Calu3 (cell line): Measurements from ENCODE around the gene PDE9A. TPM values are rescaled to one million over a fixed set of nuclear protein-coding genes. Genes with fewer than 3 reads are reported as not detected.
A peak's percentile ranks its signal among the peaks of the same experiment; 100 is the strongest.

Source experiments
- Bru-seq: library from RNA; stranded (reverse); fragments of 400-500 nt; gene quantifications from one replicate; lab custom pipeline; 2021; lab: Mats Ljungman, UMichigan
- BruChase-seq, 2 experiments: library from RNA; stranded (reverse); fragments of 400-500 nt; gene quantifications; one replicate each; lab custom pipeline; 2021; lab: Mats Ljungman, UMichigan
- BruUV-seq: library from RNA; stranded (reverse); fragments of 400-500 nt; replicated peaks from 2 replicates; lab custom pipeline; 2021; lab: Mats Ljungman, UMichigan
- CTCF ChIA-PET: fragments of 300-600 bp; sonication (Branson Sonifier 250); formaldehyde crosslinking; loops from one replicate; lab custom pipeline; 2022; ENCODE audit warnings: antibody characterized with exemption; lab: Charles Lee
- DNase-seq: peaks from one replicate; pipeline ENCODE4 v3.0.0; 2022
- H3K27ac Mint-ChIP-seq: one replicate; pipeline ENCODE4 v1.8.0; 2022; ENCODE audit warnings: mixed read lengths; ENCODE audit not compliant: unreplicated experiment
- H3K27me3 Mint-ChIP-seq: one replicate; pipeline ENCODE4 v1.8.0; 2022; ENCODE audit warnings: mixed read lengths; ENCODE audit not compliant: unreplicated experiment
- H3K36me3 Mint-ChIP-seq: one replicate; pipeline ENCODE4 v1.8.0; 2022; ENCODE audit warnings: mild to moderate bottlenecking, moderate library complexity, mixed read lengths; ENCODE audit not compliant: insufficient read depth, unreplicated experiment
- H3K4me1 Mint-ChIP-seq: one replicate; pipeline ENCODE4 v1.8.0; 2022; ENCODE audit warnings: mild to moderate bottlenecking, low read depth, mixed read lengths; ENCODE audit not compliant: unreplicated experiment
- H3K4me3 Mint-ChIP-seq: one replicate; pipeline ENCODE4 v1.8.0; 2022; ENCODE audit warnings: mild to moderate bottlenecking, low read depth, moderate library complexity, mixed read lengths; ENCODE audit not compliant: unreplicated experiment
- H3K9me3 Mint-ChIP-seq: one replicate; pipeline ENCODE4 v1.8.0; 2022; ENCODE audit warnings: low read depth, mixed read lengths; ENCODE audit not compliant: unreplicated experiment
- intact Hi-C: fragments of 100-400 bp; cut with micrococcal nuclease; formaldehyde crosslinking; loops from one replicate; pipeline ENCODE4 v1.10.0; 2022; ENCODE audit not compliant: unreplicated experiment
- long read RNA-seq: library from polyadenylated mRNA; stranded (forward); transcript quantifications from one replicate; pipeline ENCODE4 v2.0.0, GENCODE V29; 2022
- total RNA-seq: library from RNA; stranded (reverse); gene quantifications from 2 replicates; pipeline ENCODE4 v1.2.3, GENCODE V29; 2022
- TF ChIP-seq, protein P1 (sequence below): fragments of 200-600 bp; IDR thresholded peaks from one replicate; pipeline ENCODE4 v1.8.0; 2022; ENCODE audit warnings: antibody characterized with exemption; ENCODE audit not compliant: unreplicated experiment

The PDE9A gene
- total RNA-seq, result 10.9 and 14.3 TPM in 2 replicates
- percentile 56 among the genes with signal in this experiment for Bru-seq, nascent RNA
- percentile 48 among the genes with signal in this experiment for BruChase-seq, experiment 1, labeled RNA remaining after a 6-hour chase
- BruChase-seq, experiment 2, labeled RNA remaining after a 2-hour chase, result percentile 45 among the genes with signal in this experiment
- long read RNA-seq, partial matches to known transcripts, result 11 of 15 reads
- long read RNA-seq, other reads (novel, unspliced or antisense), result 2 of 15 reads

DNA sequence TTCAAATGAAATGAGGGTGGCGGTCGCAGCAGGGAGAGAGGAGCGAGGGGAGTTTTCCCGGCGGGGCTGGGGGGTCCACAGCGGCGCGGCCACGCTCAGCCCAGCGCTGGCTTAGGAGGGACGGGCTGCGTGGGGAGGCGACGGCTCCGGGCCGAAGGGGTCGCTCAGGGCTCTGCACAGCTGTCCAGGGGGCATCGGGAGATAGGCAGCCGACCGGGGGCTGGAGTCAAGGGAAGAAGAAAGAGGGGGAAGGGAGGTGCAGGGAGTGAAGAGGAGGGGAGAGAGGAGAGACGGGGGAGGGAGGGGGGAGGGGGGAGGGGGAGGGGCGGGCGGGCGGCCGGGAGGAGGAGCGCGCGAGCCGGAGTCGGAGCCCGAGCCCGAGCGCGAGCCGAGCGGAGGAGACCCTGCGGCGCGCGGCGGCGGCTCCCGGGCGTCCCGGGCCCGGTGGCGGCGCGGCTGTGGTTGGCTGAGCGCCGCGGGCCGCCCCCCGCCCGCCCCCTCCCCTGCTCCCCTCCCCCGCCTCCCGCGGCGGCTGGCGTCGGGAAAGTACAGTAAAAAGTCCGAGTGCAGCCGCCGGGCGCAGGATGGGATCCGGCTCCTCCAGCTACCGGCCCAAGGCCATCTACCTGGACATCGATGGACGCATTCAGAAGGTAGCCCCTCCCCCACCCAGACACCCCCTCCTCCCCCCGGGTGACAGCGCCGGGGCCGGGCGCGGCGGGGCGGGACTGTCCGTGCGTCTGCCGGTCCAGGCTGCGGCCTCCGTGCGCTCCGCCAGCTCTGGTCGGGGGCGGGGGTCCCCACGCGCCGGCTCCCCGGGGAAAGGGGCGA lies at the start of gene PDE9A:
TSS of gene PDE9A (plus strand) at position 391 of the 831 bp plus-strand sequence. CDS start at position 585, 194 bp downstream.
- intact Hi-C loops, result loop anchor here (5.0 kb wide), 2 partner anchors 46 to 179 kb away; no protein-coding TSS in a partner anchor
- CTCF ChIA-PET, result interaction anchor here (0.5 to 2.6 kb wide), 6 partner anchors 11 to 158 kb away, joined by 3 to 10 read pairs (median 3); no protein-coding TSS in a partner anchor
- H3K4me3 Mint-ChIP-seq, result peak within 1 kb of the TSS; percentile 66
- no TSS peak for BruUV-seq
- peaks cover 19% of the 10 kb centered on the region for H3K4me1 Mint-ChIP-seq
- TF ChIP-seq, protein P1, sequence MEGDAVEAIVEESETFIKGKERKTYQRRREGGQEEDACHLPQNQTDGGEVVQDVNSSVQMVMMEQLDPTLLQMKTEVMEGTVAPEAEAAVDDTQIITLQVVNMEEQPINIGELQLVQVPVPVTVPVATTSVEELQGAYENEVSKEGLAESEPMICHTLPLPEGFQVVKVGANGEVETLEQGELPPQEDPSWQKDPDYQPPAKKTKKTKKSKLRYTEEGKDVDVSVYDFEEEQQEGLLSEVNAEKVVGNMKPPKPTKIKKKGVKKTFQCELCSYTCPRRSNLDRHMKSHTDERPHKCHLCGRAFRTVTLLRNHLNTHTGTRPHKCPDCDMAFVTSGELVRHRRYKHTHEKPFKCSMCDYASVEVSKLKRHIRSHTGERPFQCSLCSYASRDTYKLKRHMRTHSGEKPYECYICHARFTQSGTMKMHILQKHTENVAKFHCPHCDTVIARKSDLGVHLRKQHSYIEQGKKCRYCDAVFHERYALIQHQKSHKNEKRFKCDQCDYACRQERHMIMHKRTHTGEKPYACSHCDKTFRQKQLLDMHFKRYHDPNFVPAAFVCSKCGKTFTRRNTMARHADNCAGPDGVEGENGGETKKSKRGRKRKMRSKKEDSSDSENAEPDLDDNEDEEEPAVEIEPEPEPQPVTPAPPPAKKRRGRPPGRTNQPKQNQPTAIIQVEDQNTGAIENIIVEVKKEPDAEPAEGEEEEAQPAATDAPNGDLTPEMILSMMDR, result no peak
- peaks cover 13% of the 10 kb centered on the region for H3K27me3 Mint-ChIP-seq
- H3K27ac Mint-ChIP-seq, result peak within 1 kb of the TSS; percentile 23
- peaks cover 11% of the 10 kb centered on the region for H3K36me3 Mint-ChIP-seq
- H3K9me3 Mint-ChIP-seq, result no peaks in the 10 kb centered on the region
- peak; percentile 35 for DNase-seq

GRCh38 chr21:42607102-42607501 lies 46.3 kb upstream of the PDE9A start:
- no peak for DNase-seq

DNA sequence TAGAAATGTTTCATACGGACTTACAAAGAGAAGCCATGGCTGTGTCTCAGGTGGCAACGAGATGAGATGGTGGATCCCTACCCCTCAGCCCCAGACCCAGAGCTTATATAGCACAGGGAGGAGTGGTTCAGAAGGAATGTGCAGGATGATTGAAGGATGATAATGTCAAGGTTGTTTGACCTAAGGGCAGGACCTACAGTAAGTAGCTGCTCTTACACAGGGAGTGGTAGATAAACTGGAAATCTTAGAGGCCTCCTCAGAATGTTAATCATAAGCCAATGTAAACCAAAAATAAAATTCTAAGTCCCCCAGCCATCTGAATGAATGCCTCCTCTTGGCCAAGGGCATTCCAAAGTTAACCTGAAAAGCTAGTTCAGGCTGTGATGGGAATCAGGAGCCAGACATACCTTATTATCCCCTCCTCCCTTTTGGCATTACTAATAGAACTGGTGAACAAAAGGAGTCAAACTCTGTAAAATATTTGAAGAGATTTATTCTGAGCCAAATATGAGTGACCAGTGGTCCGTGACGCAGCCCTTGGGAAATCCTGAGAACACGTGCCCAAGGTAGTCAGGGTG lies 45.8 kb upstream of the PDE9A start:
- Mint-ChIP-seq H3K27me3 (no peaks in the 10 kb centered on the region), H3K27ac (no peak overlapping the region), H3K36me3 (peaks cover 8% of the 10 kb centered on the region), H3K9me3 (peaks cover 8% of the 10 kb centered on the region), H3K4me1 (peaks cover 24% of the 10 kb centered on the region), H3K4me3 (no peak overlapping the region)
- CTCF ChIA-PET, result interaction anchor here (1.4 kb wide), 1 partner anchor 14 kb away, joined by 6 read pairs; no protein-coding TSS in a partner anchor
- TF ChIP-seq, protein P1, result no peak
- intact Hi-C loops, result loop anchor here (5.0 kb wide), 1 partner anchor 45 kb away; the partner anchor contains the start of gene PDE9A
- DNase-seq, result no peak
- no TSS peak for BruUV-seq

More at GRCh38 chr21:42607102-42607501, 46.3 kb upstream of the PDE9A start:
- TF ChIP-seq, protein P1, result no peak
- peaks cover 8% of the 10 kb centered on the region for H3K36me3 Mint-ChIP-seq
- peaks cover 8% of the 10 kb centered on the region for H3K9me3 Mint-ChIP-seq
- no peak overlapping the region for H3K27ac Mint-ChIP-seq
- intact Hi-C loops, result loop anchor here (5.0 kb wide), 1 partner anchor 45 kb away; the partner anchor contains the start of gene PDE9A
- H3K27me3 Mint-ChIP-seq, result no peaks in the 10 kb centered on the region
- BruUV-seq, result no TSS peak
- no peak overlapping the region for H3K4me3 Mint-ChIP-seq
- peaks cover 24% of the 10 kb centered on the region for H3K4me1 Mint-ChIP-seq
- CTCF ChIA-PET, result interaction anchor here (1.4 kb wide), 1 partner anchor 14 kb away, joined by 6 read pairs; no protein-coding TSS in a partner anchor

GRCh38 chr21:42608446-42608845 lies 45.0 kb upstream of the PDE9A start:
- H3K27ac Mint-ChIP-seq, result no peak overlapping the region
- H3K4me1 Mint-ChIP-seq, result peaks cover 24% of the 10 kb centered on the region
- CTCF ChIA-PET, result no interaction called here
- peaks cover 8% of the 10 kb centered on the region for H3K9me3 Mint-ChIP-seq
- TF ChIP-seq, protein P1, result no peak
- no peak for DNase-seq
- H3K36me3 Mint-ChIP-seq, result peaks cover 8% of the 10 kb centered on the region
- intact Hi-C loops, result loop anchor here (5.0 kb wide), 1 partner anchor 44 kb away; the partner anchor contains the start of gene PDE9A
- H3K4me3 Mint-ChIP-seq, result no peak overlapping the region
- no peaks in the 10 kb centered on the region for H3K27me3 Mint-ChIP-seq
- BruUV-seq, result no TSS peak
